ENCODE data around the gene ST8SIA3.

GRCh38 chr18:57353940-57354461, 1.6 kb downstream of the ST8SIA3 start:
- TF ChIP-seq CTCF (conservative IDR thresholded peaks at IDR 0.05 in 1 of 2, IDR thresholded peaks at IDR 0.05 in 1 of 2; ENCODE audit: low read depth in 1 of 2, low read length in 2 of 2), result no peak
- no peak for TF ChIP-seq EZH2 (IDR thresholded peaks at IDR 0.05; ENCODE audit: low read length, missing control alignments)
